Measurements from ENCODE around the gene PRDM15. TPM values are rescaled to one million over a fixed set of nuclear protein-coding genes. Genes with fewer than 3 reads are reported as not detected.

PRDM15 gene, protein sequence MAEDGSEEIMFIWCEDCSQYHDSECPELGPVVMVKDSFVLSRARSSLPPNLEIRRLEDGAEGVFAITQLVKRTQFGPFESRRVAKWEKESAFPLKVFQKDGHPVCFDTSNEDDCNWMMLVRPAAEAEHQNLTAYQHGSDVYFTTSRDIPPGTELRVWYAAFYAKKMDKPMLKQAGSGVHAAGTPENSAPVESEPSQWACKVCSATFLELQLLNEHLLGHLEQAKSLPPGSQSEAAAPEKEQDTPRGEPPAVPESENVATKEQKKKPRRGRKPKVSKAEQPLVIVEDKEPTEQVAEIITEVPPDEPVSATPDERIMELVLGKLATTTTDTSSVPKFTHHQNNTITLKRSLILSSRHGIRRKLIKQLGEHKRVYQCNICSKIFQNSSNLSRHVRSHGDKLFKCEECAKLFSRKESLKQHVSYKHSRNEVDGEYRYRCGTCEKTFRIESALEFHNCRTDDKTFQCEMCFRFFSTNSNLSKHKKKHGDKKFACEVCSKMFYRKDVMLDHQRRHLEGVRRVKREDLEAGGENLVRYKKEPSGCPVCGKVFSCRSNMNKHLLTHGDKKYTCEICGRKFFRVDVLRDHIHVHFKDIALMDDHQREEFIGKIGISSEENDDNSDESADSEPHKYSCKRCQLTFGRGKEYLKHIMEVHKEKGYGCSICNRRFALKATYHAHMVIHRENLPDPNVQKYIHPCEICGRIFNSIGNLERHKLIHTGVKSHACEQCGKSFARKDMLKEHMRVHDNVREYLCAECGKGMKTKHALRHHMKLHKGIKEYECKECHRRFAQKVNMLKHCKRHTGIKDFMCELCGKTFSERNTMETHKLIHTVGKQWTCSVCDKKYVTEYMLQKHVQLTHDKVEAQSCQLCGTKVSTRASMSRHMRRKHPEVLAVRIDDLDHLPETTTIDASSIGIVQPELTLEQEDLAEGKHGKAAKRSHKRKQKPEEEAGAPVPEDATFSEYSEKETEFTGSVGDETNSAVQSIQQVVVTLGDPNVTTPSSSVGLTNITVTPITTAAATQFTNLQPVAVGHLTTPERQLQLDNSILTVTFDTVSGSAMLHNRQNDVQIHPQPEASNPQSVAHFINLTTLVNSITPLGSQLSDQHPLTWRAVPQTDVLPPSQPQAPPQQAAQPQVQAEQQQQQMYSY
- total RNA-seq (2014; rRNA removed; shearing (Covaris generic)), result 6.4 and 6.5 TPM in 2 replicates
- 2.7 and 4.1 TPM in 2 replicates for polyA plus RNA-seq (2015; cell fraction: cytosol; rRNA removed)
- 17.2 and 21.6 TPM in 2 replicates for polyA plus RNA-seq (2015; cell fraction: nucleus; rRNA removed)

DNA sequence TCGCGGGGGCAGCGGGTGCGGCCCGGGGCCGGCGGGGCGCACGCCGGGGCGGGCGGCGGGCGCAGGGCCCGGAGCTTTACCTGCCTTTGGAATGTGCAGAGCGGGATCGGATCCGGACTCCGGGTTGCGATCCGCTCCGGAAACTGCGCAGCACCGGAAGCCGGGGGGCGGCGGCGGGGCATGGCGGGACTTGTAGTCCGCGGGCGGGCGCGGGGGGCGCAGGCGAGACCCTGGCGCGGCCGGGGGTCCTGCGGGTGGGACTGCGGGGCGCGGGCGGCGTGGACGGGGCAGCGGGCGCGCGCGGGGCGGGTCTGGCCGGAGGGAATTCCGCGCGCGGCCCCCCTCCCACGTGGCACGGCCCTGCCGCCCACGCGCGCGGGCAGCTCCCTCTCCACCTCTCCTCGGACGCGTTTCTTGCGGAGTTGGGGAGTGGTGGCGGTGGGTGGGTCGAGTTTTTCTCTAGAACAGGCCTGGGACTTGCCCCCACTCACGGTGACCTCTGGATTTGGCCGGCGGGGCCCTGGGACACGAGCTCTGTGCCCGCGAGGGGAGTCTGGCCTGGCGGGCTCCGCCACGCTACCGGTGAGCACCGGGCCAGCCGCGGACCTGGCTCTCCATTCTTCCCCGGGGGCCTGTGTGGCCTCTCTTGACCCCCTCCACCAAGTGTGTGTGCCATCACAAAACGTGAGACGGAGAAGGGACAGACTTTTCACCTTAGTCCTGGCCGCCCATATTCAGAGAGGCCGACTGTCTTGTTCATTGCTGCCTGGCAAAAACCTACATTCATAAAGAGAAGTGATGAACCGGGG, at the start of gene PRDM15:
TSS of gene PRDM15 (minus strand) at position 155 of the 809 bp plus-strand sequence. CDS start 18,981 bp downstream, outside the sequence.
- peak; percentile 42 for DNase-seq (ENCODE audit: low read depth)

DNA sequence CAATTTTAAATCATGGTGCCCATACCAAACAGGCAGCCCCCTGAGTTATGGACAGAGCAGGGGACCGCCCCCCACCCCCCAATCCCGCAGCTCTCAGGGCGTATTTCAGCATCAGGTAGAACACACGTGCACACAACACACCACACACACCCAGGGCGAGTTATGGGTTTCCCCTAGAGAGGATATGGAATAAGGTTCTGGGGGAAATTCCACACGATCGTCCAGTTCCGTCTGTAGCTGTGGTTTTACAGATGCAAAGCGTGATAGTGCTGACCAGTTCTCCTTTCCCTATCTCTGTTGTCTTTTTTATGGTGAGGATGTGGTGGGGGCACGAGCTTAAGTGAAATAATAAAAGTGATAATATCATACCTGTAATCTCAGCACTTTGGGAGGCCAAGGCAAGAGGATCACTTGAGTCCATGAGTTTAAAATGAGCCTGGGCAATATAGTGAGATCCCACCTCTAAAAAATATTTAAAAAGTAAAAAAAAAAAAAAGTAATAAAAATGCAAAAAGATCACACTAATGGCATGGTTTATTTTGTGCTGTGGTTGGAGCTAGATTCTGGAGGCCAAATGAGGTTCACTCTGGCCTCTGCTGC, 49.6 kb upstream of the PRDM15 start:
- DNase-seq (ENCODE audit: low read depth), result no peak

DNA sequence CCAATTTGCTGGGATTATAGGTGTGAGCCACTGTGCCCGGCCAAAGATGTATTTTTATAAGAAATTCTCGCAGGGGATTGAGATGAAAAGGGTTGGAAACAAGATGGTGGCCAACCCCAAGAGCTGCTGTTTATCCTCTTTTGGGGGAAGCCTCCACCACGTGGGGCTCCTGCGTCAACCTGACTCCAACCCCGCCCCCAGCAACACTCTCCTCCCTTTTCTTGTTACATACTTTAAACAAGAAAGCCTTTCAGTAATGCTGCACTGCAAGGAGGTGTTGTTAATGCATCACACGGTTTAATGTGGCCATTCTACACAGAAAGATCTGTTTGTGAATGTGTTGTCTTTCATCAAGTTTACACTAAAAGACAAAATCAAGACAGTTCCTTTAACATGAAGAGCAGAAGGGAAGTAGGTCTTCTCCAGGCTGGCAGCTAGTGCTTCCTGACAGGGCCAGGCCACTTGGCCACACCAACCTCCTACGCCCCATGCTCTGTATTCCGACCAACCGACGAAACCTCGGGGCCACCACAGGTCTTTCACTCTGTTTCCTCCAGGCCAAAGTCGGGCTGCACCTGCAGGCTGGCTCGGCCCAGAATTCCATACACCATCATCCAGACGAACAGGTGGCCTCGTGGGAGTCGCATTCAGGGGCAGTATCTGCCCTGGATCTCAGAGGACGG, 48.7 kb upstream of the PRDM15 start:
- no peak for DNase-seq (ENCODE audit: low read depth)

DNA sequence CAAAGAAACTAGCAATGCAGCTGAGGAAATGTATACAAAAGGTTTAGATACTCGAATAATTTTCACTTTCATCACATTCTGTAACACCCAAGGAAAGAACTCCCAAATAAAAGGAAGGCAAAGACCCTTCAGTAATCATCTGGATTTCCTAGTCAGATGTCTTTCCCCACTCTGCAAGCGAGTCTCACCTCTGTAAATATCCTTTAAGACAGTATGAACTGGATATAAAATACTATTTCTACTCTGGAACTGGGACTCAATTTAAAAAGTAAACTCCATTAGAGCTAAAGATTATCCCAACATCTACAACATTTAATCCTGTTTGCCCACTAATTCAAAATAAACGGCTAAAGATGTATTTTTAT, 47.6 kb upstream of the PRDM15 start:
- no peak for DNase-seq (ENCODE audit: low read depth)

DNA sequence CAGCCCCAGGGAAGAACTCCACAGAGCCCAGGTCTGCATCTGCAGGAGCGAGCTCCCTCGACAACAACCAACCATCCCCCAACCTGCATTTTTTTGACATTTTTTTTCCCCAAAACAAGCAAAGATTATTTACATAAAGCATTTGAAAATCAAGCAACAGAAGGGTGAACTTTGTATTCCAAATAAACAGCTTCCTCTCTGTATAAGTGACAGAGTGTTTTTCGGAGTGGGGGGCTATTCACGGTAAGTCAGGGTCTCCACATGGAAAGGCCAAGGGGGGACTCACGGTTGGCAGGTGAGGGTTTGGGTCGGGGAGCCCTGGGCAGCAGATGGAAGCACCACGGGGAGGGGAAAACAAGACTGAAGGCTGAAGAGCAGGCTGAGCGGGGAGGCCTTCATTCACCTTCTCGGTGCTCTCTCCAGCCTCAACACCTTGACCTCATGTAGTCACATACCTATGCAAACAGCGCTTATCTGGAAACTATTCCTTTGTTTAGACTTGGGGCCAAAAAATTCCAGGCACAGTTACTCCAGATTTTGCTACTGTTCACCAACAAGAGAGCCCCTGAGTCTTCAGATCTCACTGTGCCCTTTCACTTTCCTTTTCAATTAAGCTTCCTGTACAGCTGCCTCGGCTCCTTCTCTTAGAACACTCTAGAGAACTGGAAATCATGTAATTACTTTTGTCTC, 47.1 kb upstream of the PRDM15 start:
- peak; percentile 55 for DNase-seq (ENCODE audit: low read depth)

DNA sequence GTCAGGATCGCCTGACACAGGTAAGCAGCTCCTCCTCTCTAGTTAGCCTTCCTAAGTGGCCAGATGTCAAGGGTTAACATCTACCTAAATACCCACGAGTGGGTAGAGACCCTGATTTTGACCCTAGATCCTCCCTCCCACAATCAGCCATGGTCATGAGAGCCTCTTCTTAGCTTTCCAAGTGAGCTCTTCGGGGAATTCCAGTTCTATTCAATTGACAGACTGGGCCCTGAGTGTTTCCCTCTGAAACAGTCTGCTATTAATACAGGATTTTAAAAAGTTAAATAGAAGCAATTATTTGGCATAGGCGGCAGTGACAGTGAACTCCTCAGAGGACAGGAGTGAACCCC, 46.6 kb upstream of the PRDM15 start:
- no peak for DNase-seq (ENCODE audit: low read depth)

DNA sequence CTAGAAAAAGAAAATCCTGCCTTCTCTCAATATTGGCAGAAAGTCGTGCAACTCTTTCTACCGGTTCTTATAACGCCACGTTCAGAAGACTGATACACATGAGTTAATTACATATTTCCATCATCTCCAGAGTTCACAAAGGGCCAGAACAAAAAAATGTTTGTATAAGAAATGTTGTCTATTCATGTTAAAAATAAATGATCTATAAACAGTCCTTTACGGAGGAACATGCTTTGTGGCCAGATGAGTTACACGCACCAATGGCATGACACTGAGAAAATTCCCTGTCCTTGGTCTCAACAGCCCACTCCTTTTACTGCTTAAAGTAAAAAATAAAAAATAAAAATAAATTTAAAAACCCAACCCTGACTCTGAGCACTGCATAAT, 45.2 kb upstream of the PRDM15 start:
- DNase-seq (ENCODE audit: low read depth), result no peak

DNA sequence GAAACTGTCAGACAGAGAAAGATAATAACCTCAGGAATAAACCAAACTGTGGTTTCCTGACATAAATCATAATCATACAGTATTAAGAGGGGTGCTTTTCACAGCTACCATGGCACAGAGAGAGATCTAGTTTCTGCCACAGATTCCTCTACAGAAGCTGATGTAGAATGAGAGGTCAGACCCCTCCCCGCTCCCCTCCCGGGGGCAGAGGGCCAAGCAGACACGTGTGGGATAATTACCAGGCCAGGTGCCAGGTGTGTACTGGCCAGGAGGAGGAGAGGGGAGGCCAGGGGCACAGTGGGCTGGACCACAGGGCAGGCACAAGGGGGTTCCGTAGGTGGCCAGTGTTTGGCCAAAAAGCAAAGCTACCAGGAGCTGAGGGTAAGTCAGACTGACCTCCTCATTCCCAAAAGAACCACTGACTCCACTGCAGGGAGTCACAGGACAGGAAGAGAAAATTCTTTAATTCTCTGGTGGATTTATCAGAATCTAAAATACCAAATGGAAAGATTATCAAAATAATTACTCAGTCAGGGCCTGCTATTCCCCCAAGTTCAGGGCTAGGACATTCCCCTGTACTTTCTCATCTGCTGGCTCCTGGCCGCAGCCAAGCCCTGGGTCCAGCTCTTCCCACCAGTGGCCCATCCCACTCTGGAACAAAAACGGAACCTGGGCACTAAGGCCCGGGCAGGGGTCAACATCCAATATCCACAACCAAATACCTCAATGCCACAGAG, 44.7 kb upstream of the PRDM15 start:
- DNase-seq (ENCODE audit: low read depth), result no peak

DNA sequence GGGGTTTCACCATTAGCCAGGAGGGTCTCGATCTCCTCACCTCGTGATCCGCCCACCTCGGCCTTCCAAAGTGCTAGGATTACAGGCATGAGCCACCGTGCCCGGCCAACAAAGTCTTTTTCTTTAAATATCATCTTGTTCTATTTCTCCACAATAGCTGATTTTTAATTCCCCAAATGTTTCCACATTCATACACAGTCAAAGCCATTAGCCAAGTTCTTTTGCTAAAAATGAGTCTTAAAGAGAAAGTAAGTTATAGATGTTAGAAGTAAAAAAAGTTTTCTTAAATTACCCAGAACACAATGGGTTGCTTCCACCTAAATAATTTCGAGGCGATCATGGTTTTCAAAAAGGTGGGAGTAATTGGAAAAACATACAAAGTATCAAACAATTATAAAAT, 44.0 kb upstream of the PRDM15 start:
- no peak for DNase-seq (ENCODE audit: low read depth)

DNA sequence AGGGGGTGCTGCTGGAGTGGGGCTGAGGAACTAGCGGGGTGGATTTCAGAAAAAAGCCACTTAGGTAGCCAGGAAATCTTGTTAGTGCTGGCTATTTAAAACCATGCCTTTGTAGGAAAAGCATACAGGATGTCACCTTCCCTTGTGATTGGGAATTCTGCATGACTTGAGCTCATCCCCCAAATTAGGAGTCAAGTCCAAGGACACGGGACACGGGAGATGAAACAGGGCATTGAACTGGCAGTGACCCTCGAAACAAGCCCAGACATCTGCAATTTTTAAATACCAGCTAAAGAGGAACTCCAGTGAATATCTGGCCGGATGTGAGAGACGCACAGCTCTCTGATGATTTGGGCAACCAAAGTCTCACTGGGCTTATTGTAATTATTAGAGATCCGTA, 41.9 kb upstream of the PRDM15 start:
- DNase-seq (ENCODE audit: low read depth), result no peak

DNA sequence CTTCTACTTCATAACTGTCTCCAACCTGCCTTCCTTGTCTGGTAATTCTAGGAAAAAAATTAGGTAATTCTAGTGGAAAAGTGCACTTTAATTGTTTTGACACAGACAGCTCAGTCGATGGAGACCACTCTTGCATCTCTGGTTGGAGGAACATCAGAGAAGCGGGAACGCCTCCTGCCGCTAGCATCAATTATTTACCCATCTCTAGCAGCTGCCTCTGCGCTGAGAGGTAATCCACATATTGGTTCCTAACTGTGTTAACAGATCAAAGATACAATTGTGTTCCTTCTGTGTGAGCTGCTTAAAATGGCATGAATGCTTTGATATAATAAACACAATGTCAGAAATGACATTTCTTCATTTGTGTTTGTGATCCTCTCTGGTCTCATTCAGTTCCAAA, 41.3 kb upstream of the PRDM15 start:
- DNase-seq (ENCODE audit: low read depth), result no peak

DNA sequence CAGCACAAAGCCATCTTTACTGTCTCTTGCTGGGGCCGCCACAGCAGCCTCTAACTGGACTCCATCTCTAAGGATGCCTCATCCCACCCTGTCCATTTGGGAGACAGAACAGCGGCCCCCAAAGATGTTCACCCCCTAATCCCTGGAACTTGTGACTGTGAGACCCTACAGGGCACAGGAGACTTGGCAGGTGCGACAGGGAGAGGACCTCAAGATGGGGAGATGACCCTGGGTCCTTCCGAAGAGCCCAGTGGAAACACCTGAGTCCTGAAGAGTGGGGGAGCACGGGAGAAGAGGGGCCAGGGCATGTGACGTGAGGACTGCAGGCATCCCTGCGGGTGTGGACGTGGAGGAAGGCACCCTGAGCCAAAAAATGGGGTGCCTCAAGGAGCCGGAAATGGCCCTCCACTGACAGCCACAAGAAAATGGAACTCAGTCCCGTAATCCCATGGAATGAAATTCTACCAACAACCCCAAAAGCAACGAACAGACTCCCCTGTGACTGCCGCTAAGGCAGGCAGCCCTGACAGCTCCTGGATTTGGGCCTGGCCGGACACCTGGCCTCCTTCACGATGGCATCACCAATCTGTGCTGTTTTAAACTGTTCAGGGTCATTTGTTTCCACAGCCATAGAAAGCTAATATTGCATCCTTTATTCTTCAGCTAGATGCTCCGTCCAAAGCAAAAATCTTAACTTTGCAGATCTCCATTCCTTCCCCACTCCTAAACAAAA, 40.7 kb upstream of the PRDM15 start:
- no peak for DNase-seq (ENCODE audit: low read depth)

DNA sequence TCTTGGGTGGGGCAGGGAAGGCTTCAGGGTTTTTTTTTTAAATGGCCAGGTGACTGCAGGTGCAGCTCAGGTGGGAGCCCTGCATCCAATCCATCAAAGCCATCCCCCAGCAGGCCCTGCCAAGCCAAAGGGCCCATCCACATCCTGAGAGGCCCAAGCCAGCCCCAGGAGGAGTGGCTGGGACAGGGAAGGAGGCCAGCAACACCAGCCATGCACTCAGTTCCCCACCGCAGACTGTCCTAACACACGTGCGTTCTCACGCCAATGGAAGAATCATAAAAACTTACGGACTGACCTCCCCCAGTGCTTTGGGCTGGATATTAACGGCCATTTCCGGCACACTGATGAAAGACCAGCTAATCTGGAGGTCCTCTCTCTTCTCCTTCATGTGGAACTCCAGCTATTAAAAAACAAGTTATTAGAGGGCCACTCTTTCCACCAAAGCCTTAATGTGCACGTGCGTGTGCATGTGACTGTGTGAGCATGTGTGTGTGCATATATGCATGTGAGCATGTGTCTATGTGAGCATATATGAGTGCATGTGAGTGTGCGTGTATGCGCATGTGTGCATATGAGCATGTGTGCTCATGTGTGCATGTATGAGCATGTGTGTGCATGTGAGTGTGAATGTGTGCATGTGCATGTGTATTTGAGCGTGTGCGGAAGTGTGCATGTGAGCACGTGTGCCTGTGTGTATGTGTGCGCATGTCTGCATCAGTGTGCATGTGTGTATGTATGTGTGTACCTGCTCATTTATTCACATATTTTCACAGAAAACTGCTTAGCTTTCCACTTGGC, 39.6 kb upstream of the PRDM15 start:
- DNase-seq (ENCODE audit: low read depth), result no peak

DNA sequence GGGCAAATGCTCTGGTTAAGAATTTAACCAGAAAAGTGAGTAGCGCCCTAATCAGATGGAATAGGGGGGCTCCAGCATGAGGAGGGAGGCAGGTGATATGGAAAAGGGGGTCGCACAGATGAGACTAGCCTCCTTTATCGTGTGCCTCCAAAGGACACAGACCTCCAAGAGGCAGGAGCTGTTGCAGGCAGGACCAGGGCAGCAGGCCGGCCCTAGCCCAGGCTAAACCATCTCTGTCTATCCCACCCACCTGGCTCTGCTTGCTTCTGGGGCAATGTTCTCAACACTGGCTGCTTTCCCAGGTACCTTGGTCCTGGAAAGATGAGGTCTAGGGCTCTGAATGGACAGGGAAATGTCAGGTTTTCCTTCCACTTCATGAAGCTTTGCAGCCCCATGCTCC, 38.4 kb upstream of the PRDM15 start:
- DNase-seq (ENCODE audit: low read depth), result no peak

DNA sequence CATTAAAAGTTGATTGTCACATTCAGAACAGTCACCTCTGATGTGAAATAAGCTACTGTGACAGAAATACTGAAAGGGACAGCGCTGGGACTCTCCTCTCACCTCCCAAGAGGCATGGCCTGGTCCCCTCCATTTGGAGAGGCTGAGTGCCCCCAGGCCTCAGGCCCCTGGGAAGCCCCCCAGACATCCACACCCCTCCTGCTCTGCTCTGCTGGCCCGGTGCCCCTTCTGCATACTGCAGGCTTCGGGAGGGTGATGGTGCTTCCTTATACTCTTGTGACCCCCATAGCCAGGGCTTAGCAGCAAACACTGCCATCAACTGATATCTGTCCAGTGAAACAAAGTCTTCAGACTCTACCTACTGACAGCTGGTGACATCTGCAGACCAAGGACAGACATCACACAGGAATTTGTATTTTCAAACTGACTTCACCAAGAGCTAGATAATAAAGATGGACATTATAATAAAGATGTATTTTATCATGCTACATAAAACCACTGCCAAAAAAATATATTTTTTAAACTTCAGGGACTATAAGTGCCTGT, 37.8 kb upstream of the PRDM15 start:
- no peak for DNase-seq (ENCODE audit: low read depth)

DNA sequence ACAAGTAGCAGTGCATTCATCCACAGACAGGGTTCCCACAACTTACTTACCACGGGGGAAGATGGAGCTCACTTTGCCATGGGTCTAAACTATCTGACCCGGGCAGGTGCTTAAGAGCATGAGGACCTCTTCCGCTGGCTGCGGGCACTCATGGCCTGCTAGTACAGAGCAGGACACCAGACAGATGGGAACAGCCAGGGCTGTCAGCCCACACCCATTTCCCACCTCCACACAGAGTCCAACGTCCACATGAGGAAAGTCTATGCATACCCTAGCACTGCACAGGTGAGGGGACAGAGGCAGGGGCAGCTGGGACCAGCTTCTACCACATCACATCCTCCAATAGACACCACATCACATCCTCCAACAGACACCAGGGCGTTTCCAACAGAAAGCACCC, 35.8 kb upstream of the PRDM15 start:
- DNase-seq (ENCODE audit: low read depth), result no peak

DNA sequence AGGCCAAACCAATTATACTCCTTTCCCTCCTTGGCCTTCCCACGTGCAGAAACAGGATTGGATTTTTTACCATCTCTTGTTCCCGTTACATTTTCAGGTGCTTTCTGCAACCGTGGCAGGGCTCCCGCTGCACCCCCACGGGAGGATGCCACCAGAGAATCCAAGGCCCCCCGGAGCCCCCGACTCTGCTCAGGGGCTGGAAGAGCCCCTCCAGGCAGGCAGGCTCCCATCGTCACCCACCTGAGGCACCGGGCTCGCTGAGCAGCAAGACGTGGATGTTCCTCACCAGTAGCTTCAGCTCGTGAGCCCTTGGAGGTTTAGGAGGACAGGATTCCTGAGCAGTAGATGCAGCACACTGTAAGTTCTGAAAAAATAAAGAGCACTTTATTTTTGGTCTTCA, 35.2 kb upstream of the PRDM15 start:
- DNase-seq (ENCODE audit: low read depth), result no peak
